K562 (cell line): ENCODE measurements around the gene FXYD1. TPM values are rescaled to one million over a fixed set of nuclear protein-coding genes. Genes with fewer than 3 reads are reported as not detected.

ENCODE experiments used
- ARID1B ChIP-seq: fragments of 450-650 bp; IDR thresholded peaks from 2 replicates; pipeline ENCODE4 v1.6.1; 2016; ENCODE audit warnings: antibody characterized with exemption, mild to moderate bottlenecking, inconsistent platforms
- BHLHE40 ChIP-seq: IDR thresholded peaks from 2 replicates; pipeline ENCODE4 v1.6.1; 2011; ENCODE audit warnings: low read length, improper control_type of control experiment
- CEBPG ChIP-seq, 3 experiments: fragments of 200-800 bp in 1 of 3; sonication (Bioruptor generic) in 1 of 3; sonication (generic) in 1 of 3; formaldehyde crosslinking in 1 of 3; IDR thresholded peaks in 2 of 3; conservative IDR thresholded peaks in 1 of 3; 2 replicates each; pipeline versions ENCODE4 v1.6.1 to v1.8.0; 2016 to 2022; ENCODE audit warnings: missing compliant biosample characterization in 2 of 3, missing genetic modification characterization in 2 of 3, mild to moderate bottlenecking in 1 of 3, missing genetic modification reagents in 1 of 3
- E2F3 ChIP-seq: fragments of 250-450 bp; sonication (Bioruptor Pico); IDR thresholded peaks from 2 replicates; pipeline ENCODE4 v1.4.0; 2020; ENCODE audit warnings: mild to moderate bottlenecking
- ELF4 ChIP-seq: fragments of 450-650 bp; formaldehyde crosslinking; IDR thresholded peaks from 2 replicates; pipeline ENCODE4 v1.4.0; 2022; ENCODE audit warnings: missing genetic modification characterization
- ESRRB ChIP-seq: fragments of 250-450 bp; sonication (Bioruptor Pico); IDR thresholded peaks from 2 replicates; pipeline ENCODE4 v1.5.0; 2020; ENCODE audit warnings: mild to moderate bottlenecking, moderate library complexity, borderline replicate concordance
- HDAC3 ChIP-seq: fragments of 450-650 bp; IDR thresholded peaks from 2 replicates; pipeline ENCODE4 v1.6.1; 2018; ENCODE audit warnings: borderline replicate concordance, mild to moderate bottlenecking, moderate library complexity; ENCODE audit not compliant: partially characterized antibody
- HNRNPK ChIP-seq: fragments of 200-400 bp; formaldehyde crosslinking; IDR thresholded peaks from one replicate; pipeline ENCODE4 v1.6.1; 2018; ENCODE audit warnings: mild to moderate bottlenecking, low read depth, low read length; ENCODE audit not compliant: poor library complexity, severe bottlenecking
- KAT8 ChIP-seq: fragments of 450-650 bp; IDR thresholded peaks from 2 replicates; pipeline ENCODE4 v1.6.1; 2016; ENCODE audit warnings: low read depth, mild to moderate bottlenecking
- MCM5 ChIP-seq: fragments of 450-650 bp; IDR thresholded peaks from 2 replicates; pipeline ENCODE4 v1.6.1; 2016; ENCODE audit warnings: low read depth
- NR2F6 ChIP-seq: fragments of 450-650 bp; formaldehyde crosslinking; IDR thresholded peaks from 2 replicates; pipeline ENCODE4 v1.4.0; 2020; ENCODE audit warnings: mild to moderate bottlenecking
- RBM14 ChIP-seq: fragments of 200-400 bp; formaldehyde crosslinking; IDR thresholded peaks from 2 replicates; pipeline ENCODE4 v1.6.1; 2018; ENCODE audit warnings: low read depth, mild to moderate bottlenecking, low read length, moderate library complexity, borderline replicate concordance; ENCODE audit not compliant: insufficient read depth
- RCOR1 ChIP-seq, 2 experiments: IDR thresholded peaks; 2 replicates each; pipeline ENCODE4 v1.6.1; 2012; ENCODE audit warnings: low read depth in 2 of 2, low read length in 2 of 2, borderline replicate concordance in 1 of 2, improper control_type of control experiment in 1 of 2
- SRF ChIP-seq, 2 experiments: fragments of 250-450, 450-650 bp in 1 of 2; sonication (Bioruptor Pico) in 1 of 2; sonication (generic) in 1 of 2; formaldehyde crosslinking; IDR thresholded peaks; 2 replicates each; pipeline versions ENCODE4 v1.5.0 to v1.5.1; 2020 to 2022; ENCODE audit warnings: mild to moderate bottlenecking in 1 of 2, missing genetic modification reagents in 1 of 2
- STAT5B ChIP-seq: fragments of 250-450 bp; sonication (Bioruptor Pico); IDR thresholded peaks from 2 replicates; pipeline ENCODE4 v1.8.0; 2021; ENCODE audit warnings: mild to moderate bottlenecking, inconsistent platforms
- ZNF174 ChIP-seq: fragments of 250-450 bp; sonication (Bioruptor Pico); IDR thresholded peaks from 2 replicates; pipeline ENCODE4 v1.4.0; 2020; ENCODE audit warnings: mild to moderate bottlenecking
- polyA plus RNA-seq, 8 experiments: library from polyadenylated mRNA; depleted of rRNA in 4 of 8; stranded (reverse) in 5 of 8; unstranded in 3 of 8; fragments of >200 nt; fragmentation: Nextera tagmentation in 2 of 8; fragmentation: Illumina TruSeq in 1 of 8; extraction: Ambion mirVana in 2 of 8; extraction: Trizol in 1 of 8; gene quantifications; 2 replicates each; pipeline versions ENCODE4 v1.2.1 to v1.2.3, GENCODE V29; 2011 to 2014; ENCODE audit warnings: inconsistent platforms in 1 of 8, missing spikeins in 1 of 8
- total RNA-seq, 7 experiments: library from RNA; depleted of rRNA in 6 of 7; stranded (reverse); fragments of >200 nt in 6 of 7; fragmentation: Illumina TruSeq in 2 of 7; extraction: Trizol in 2 of 7; gene quantifications; 2 replicates each; pipeline versions ENCODE4 v1.2.1 to v1.2.3, GENCODE V29; 2011 to 2021; ENCODE audit warnings: low replicate concordance in 1 of 7
- TF ChIP-seq, protein P1 (sequence below): fragments of 250-450 bp; sonication (Bioruptor Pico); IDR thresholded peaks from 2 replicates; pipeline ENCODE4 v1.8.0; 2021; ENCODE audit warnings: borderline replicate concordance, mild to moderate bottlenecking, moderate library complexity; ENCODE audit not compliant: poor library complexity, severe bottlenecking
- TF ChIP-seq, protein P2 (sequence below): fragments of 250-450 bp; sonication (Bioruptor Pico); IDR thresholded peaks from 2 replicates; pipeline ENCODE4 v1.4.0; 2020
- TF ChIP-seq, protein P3 (sequence below): fragments of 450-650 bp; IDR thresholded peaks from 2 replicates; pipeline ENCODE4 v1.6.1; 2017; ENCODE audit warnings: mild to moderate bottlenecking, moderate library complexity

Gene FXYD1
- total and polyA plus RNA-seq, 9 of the 15 experiments (the other 6 are each of a cell fraction or from before 2014, with no cell fraction given), result 0.40 to 3.2 (median 1.8) TPM; not detected in 3

DNA sequence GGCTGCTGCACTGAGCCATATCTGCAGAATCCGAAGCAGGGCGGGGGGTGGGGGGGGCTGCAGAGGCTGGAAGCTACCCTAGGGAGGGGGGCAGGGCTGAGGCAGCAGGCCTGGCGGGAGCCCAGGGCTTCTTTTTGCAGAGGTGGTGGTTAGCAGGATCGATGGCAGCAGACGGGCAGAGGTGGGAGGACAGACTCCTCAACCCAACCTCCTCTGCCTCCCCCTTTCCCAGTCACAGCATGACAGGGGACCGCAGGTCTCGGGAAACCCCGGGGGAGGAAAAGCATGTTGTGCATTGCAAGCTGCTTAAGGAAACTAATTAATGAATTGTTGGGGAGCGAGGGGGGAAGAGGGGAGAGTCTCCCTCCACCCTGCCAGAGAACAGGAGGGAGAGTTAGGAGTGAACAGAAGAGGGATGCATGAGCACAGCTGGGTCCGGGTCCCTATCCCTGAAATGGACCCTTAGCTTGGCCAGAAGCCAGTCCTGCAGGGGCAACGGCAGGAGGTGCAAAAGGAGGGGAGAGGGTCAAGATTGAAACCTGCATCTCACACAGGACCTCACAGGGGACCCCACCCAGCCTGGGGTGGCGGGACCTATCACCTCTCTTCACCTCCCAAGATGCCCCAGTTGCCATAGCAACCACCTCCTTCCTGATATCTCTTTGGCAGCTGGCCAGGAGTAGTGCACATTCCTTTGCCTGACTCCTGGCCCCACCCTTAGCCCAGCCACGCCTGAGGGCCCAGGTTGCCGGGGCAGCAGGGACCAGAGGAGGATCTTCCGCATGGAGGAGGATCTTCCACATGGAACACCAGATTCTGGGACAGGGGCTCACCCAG, 6.2 kb downstream of the FXYD1 start (continued):
- TF ChIP-seq, protein P1, sequence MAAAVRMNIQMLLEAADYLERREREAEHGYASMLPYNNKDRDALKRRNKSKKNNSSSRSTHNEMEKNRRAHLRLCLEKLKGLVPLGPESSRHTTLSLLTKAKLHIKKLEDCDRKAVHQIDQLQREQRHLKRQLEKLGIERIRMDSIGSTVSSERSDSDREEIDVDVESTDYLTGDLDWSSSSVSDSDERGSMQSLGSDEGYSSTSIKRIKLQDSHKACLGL, result no peak
- TF ChIP-seq STAT5B (CRISPR knock-in tag) (no peak), RCOR1 (IDR thresholded peaks at IDR 0.05; ENCODE audit: borderline replicate concordance in 1 of 2, low read depth in 2 of 2, low read length in 2 of 2) (peak; percentile 73 to 99; a peak in 3 of 4 replicates), ESRRB (CRISPR knock-in tag) (no peak), BHLHE40 (0 out of 2 replicates have a peak, but pooled peaks have one; percentile 3), ARID1B (no peak), SRF (CRISPR knock-in tag; IDR thresholded peaks at IDR 0.05) (no peak), ELF4 (no peak), ZNF174 (no peak), KAT8 (no peak), HDAC3 (no peak), E2F3 (CRISPR knock-in tag) (no peak), RBM14 (no peak), NR2F6 (CRISPR knock-in tag) (no peak), HNRNPK (no peak), MCM5 (no peak), CEBPG (CRISPR knock-in tag; IDR thresholded peaks at IDR 0.05) (no peak), CEBPG (tag; conservative IDR thresholded peaks at IDR 0.05 in 1 of 2, IDR thresholded peaks at IDR 0.05 in 1 of 2) (no peak)
- TF ChIP-seq, protein P2, sequence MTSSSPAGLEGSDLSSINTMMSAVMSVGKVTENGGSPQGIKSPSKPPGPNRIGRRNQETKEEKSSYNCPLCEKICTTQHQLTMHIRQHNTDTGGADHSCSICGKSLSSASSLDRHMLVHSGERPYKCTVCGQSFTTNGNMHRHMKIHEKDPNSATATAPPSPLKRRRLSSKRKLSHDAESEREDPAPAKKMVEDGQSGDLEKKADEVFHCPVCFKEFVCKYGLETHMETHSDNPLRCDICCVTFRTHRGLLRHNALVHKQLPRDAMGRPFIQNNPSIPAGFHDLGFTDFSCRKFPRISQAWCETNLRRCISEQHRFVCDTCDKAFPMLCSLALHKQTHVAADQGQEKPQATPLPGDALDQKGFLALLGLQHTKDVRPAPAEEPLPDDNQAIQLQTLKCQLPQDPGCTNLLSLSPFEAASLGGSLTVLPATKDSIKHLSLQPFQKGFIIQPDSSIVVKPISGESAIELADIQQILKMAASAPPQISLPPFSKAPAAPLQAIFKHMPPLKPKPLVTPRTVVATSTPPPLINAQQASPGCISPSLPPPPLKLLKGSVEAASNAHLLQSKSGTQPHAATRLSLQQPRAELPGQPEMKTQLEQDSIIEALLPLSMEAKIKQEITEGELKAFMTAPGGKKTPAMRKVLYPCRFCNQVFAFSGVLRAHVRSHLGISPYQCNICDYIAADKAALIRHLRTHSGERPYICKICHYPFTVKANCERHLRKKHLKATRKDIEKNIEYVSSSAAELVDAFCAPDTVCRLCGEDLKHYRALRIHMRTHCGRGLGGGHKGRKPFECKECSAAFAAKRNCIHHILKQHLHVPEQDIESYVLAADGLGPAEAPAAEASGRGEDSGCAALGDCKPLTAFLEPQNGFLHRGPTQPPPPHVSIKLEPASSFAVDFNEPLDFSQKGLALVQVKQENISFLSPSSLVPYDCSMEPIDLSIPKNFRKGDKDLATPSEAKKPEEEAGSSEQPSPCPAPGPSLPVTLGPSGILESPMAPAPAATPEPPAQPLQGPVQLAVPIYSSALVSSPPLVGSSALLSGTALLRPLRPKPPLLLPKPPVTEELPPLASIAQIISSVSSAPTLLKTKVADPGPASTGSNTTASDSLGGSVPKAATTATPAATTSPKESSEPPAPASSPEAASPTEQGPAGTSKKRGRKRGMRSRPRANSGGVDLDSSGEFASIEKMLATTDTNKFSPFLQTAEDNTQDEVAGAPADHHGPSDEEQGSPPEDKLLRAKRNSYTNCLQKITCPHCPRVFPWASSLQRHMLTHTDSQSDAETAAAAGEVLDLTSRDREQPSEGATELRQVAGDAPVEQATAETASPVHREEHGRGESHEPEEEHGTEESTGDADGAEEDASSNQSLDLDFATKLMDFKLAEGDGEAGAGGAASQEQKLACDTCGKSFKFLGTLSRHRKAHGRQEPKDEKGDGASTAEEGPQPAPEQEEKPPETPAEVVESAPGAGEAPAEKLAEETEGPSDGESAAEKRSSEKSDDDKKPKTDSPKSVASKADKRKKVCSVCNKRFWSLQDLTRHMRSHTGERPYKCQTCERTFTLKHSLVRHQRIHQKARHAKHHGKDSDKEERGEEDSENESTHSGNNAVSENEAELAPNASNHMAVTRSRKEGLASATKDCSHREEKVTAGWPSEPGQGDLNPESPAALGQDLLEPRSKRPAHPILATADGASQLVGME (CRISPR knock-in tag), result peak; percentile 97
- TF ChIP-seq, protein P3, sequence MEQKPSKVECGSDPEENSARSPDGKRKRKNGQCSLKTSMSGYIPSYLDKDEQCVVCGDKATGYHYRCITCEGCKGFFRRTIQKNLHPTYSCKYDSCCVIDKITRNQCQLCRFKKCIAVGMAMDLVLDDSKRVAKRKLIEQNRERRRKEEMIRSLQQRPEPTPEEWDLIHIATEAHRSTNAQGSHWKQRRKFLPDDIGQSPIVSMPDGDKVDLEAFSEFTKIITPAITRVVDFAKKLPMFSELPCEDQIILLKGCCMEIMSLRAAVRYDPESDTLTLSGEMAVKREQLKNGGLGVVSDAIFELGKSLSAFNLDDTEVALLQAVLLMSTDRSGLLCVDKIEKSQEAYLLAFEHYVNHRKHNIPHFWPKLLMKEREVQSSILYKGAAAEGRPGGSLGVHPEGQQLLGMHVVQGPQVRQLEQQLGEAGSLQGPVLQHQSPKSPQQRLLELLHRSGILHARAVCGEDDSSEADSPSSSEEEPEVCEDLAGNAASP, result no peak
